ENCODE results near the gene MEIKIN. TPM values are rescaled to one million over a fixed set of nuclear protein-coding genes. Genes with fewer than 3 reads are reported as not detected.

MEIKIN gene
- polyA plus RNA-seq, 1 donor from 2014 or later, result not detected

DNA sequence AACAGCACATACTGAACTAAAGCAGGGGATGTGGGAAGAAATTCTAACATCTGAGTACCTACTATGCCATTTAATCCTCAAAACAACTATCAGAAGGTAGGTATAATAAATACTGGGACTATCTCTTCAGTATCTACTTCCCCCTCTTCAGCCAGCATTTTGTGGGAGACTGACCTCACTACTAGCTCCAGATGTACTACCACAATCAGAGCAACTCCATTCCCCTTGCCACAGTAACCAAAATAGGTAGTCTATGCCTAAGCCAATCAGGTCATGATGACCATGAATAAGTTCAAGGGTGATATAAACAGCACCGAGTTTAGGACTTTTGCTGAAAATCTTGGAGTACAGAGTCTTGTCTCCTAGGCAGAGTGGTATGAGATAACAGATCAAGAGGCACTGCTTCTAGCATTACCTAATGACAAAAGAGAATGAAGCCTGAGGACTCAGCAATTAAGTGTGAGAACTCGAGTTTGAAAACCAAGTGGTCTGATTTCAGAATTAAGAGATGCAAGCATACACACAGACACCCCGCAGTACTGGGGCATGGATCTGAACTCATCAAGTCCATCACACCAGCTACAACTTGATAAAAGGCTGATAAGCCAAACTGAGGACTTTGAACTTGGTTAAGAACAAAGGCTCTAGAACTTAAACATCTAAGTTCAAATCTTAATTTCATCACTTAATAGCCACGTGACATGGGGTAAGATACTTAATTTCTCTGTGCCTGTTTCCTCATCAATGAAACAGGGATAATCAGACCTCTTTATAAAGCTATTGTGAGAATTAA is 158.4 kb downstream of the MEIKIN start (continued):
- TF ChIP-seq MXI1 (conservative IDR thresholded peaks at IDR 0.05; ENCODE audit: poor library complexity, severe bottlenecking) (no peak), EP300 (conservative IDR thresholded peaks at IDR 0.05; ENCODE audit: poor library complexity, severe bottlenecking) (no peak), POLR2AphosphoS5 (IDR thresholded peaks at IDR 0.05) (no peak)

DNA sequence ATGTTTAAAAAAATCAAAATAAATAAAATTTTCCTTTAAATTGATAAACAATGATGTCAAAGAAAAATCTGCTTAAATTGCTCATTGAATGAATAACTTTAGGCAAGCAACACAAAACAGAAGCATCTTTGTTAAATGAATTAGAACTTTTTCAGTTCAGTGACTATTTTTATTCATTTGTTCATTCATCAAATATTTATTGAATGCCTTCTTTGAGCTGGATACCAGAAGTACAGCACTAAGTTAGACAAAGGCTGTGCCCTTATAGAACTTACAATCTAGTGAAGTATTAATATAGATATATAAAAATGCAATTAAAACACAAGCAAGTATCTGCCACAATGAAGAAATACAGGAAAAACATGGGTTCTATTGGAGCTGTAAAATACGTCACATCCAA is 159.4 kb downstream of the MEIKIN start:
- peaks cover 15% of the 10 kb centered on the region for H3K79me2 ChIP-seq (replicated peaks; ENCODE audit: insufficient read depth, low read length)
- no peak overlapping the region for H3K9ac ChIP-seq (ENCODE audit: low read length)
- H3K4me3 ChIP-seq (ENCODE audit: low read length), result no peak overlapping the region
- H4K20me1 ChIP-seq (ENCODE audit: insufficient read depth), result no peaks in the 10 kb centered on the region
- H3F3A ChIP-seq (ENCODE audit: insufficient read depth, low read length, poor library complexity, severe bottlenecking), result no peaks in the 10 kb centered on the region
- H3K27ac ChIP-seq (ENCODE audit: low read length), result no peak overlapping the region
- H3K36me3 ChIP-seq (ENCODE audit: insufficient read depth, low read length), result no peaks in the 10 kb centered on the region
- H3K4me2 ChIP-seq (ENCODE audit: low read length), result no peak overlapping the region
- no peak for TF ChIP-seq RAD21 (conservative IDR thresholded peaks at IDR 0.05)
- TF ChIP-seq POLR2AphosphoS5 (IDR thresholded peaks at IDR 0.05), result no peak
- H3K27me3 ChIP-seq (ENCODE audit: insufficient read depth, low read depth, low read length), result no peaks in the 10 kb centered on the region
- H2AFZ ChIP-seq (ENCODE audit: low read depth, low read length), result no peak overlapping the region
- H3K9me2 ChIP-seq (ENCODE audit: insufficient read depth, low read length), result no peaks in the 10 kb centered on the region
- no peaks in the 10 kb centered on the region for H3K9me3 ChIP-seq (ENCODE audit: low read length)

DNA sequence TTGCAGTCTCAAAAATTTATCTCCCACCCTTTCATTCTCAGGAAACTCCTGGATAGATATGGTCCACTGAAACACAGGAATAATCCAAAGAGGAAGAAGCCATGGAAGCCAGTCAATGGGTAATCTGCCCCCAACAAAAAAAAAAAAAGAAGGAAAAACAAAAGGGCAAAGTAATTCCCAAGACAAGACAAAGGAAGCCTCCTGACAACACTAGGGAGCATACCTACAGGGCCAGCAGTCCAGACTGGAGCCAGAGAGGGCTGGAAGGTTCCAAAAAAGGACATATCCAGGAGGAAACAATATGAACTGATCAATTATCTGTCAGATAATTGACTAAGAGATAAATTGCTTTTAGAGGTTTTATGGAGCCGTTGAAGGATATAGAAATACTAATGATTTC is 161.6 kb downstream of the MEIKIN start:
- H3K4me2 ChIP-seq (ENCODE audit: low read length), result no peak overlapping the region
- peaks cover 12% of the 10 kb centered on the region for H3K79me2 ChIP-seq (replicated peaks; ENCODE audit: insufficient read depth, low read length)
- H4K20me1 ChIP-seq (ENCODE audit: insufficient read depth), result no peaks in the 10 kb centered on the region

More for the DNA sequence above, 161.6 kb downstream of the MEIKIN start:
- Histone ChIP-seq H3K9me2 (ENCODE audit: insufficient read depth, low read length) (no peaks in the 10 kb centered on the region), H3K36me3 (ENCODE audit: insufficient read depth, low read length) (no peaks in the 10 kb centered on the region), H3K9ac (ENCODE audit: low read length) (no peak overlapping the region), H3K4me3 (ENCODE audit: low read length) (no peak overlapping the region), H3K9me3 (ENCODE audit: low read length) (no peaks in the 10 kb centered on the region), H2AFZ (ENCODE audit: low read depth, low read length) (no peak overlapping the region), H3K27ac (ENCODE audit: low read length) (no peak overlapping the region), H3K27me3 (ENCODE audit: insufficient read depth, low read depth, low read length) (no peaks in the 10 kb centered on the region), H3F3A (ENCODE audit: insufficient read depth, low read length, poor library complexity, severe bottlenecking) (no peaks in the 10 kb centered on the region)
- TF ChIP-seq, protein P1, sequence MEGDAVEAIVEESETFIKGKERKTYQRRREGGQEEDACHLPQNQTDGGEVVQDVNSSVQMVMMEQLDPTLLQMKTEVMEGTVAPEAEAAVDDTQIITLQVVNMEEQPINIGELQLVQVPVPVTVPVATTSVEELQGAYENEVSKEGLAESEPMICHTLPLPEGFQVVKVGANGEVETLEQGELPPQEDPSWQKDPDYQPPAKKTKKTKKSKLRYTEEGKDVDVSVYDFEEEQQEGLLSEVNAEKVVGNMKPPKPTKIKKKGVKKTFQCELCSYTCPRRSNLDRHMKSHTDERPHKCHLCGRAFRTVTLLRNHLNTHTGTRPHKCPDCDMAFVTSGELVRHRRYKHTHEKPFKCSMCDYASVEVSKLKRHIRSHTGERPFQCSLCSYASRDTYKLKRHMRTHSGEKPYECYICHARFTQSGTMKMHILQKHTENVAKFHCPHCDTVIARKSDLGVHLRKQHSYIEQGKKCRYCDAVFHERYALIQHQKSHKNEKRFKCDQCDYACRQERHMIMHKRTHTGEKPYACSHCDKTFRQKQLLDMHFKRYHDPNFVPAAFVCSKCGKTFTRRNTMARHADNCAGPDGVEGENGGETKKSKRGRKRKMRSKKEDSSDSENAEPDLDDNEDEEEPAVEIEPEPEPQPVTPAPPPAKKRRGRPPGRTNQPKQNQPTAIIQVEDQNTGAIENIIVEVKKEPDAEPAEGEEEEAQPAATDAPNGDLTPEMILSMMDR (IDR thresholded peaks at IDR 0.05; ENCODE audit: poor library complexity, severe bottlenecking), result no peak
- TF ChIP-seq EP300 (conservative IDR thresholded peaks at IDR 0.05; ENCODE audit: poor library complexity, severe bottlenecking) (no peak), RAD21 (conservative IDR thresholded peaks at IDR 0.05) (no peak), MXI1 (conservative IDR thresholded peaks at IDR 0.05; ENCODE audit: poor library complexity, severe bottlenecking) (no peak), SMC3 (conservative IDR thresholded peaks at IDR 0.05; ENCODE audit: poor library complexity) (no peak), POLR2AphosphoS5 (IDR thresholded peaks at IDR 0.05) (no peak), EZH2 (IDR thresholded peaks at IDR 0.05; ENCODE audit: borderline replicate concordance, insufficient read depth, low read length, poor library complexity, severe bottlenecking) (no peak), TAF1 (IDR thresholded peaks at IDR 0.05; ENCODE audit: low read depth) (no peak)
- TF ChIP-seq, protein P2, sequence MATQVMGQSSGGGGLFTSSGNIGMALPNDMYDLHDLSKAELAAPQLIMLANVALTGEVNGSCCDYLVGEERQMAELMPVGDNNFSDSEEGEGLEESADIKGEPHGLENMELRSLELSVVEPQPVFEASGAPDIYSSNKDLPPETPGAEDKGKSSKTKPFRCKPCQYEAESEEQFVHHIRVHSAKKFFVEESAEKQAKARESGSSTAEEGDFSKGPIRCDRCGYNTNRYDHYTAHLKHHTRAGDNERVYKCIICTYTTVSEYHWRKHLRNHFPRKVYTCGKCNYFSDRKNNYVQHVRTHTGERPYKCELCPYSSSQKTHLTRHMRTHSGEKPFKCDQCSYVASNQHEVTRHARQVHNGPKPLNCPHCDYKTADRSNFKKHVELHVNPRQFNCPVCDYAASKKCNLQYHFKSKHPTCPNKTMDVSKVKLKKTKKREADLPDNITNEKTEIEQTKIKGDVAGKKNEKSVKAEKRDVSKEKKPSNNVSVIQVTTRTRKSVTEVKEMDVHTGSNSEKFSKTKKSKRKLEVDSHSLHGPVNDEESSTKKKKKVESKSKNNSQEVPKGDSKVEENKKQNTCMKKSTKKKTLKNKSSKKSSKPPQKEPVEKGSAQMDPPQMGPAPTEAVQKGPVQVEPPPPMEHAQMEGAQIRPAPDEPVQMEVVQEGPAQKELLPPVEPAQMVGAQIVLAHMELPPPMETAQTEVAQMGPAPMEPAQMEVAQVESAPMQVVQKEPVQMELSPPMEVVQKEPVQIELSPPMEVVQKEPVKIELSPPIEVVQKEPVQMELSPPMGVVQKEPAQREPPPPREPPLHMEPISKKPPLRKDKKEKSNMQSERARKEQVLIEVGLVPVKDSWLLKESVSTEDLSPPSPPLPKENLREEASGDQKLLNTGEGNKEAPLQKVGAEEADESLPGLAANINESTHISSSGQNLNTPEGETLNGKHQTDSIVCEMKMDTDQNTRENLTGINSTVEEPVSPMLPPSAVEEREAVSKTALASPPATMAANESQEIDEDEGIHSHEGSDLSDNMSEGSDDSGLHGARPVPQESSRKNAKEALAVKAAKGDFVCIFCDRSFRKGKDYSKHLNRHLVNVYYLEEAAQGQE (IDR thresholded peaks at IDR 0.05; ENCODE audit: borderline replicate concordance), result no peak

All from neural cell (in vitro differentiated cells).